CD14-positive monocyte (primary cell): ENCODE data around the gene LETM1. TPM values are rescaled to one million over a fixed set of nuclear protein-coding genes. Genes with fewer than 3 reads are reported as not detected.
A peak's percentile ranks its signal among the peaks of the same experiment; 100 is the strongest.

Experiments used
- DNase-seq, 3 donors: peaks; one replicate each; pipeline ENCODE4 v3.0.0-alpha.2; 2011 to 2022
- H2AFZ ChIP-seq: 2 replicates; pipeline ENCODE4 v1.6.0; 2012; ENCODE audit warnings: mild to moderate bottlenecking, low read depth, low read length, inconsistent platforms; ENCODE audit not compliant: insufficient read depth, poor library complexity, severe bottlenecking
- H3K27ac ChIP-seq, 2 donors: 1 replicate in 1 of 2; 2 replicates in 1 of 2; pipeline ENCODE4 v1.5.1; 2012 to 2013; ENCODE audit warnings: low read length in 2 of 2, control low read depth in 1 of 2, inconsistent platforms in 1 of 2, low read depth in 1 of 2, mild to moderate bottlenecking in 1 of 2
- H3K27me3 ChIP-seq, 2 donors: one replicate each; pipeline versions ENCODE4 v1.6.0 to v1.6.1; 2011 to 2013; ENCODE audit warnings: low read length in 2 of 2; ENCODE audit not compliant: control insufficient read depth in 2 of 2, insufficient read depth in 2 of 2
- H3K36me3 ChIP-seq, 2 donors: replicated peaks in 1 of 2; 1 replicate in 1 of 2; 2 replicates in 1 of 2; pipeline versions ENCODE4 v1.5.1 to v1.6.1; 2012 to 2013; ENCODE audit warnings: low read length in 2 of 2, control low read depth in 1 of 2, inconsistent platforms in 1 of 2, mild to moderate bottlenecking in 1 of 2; ENCODE audit not compliant: insufficient read depth in 2 of 2, control insufficient read depth in 1 of 2
- H3K4me1 ChIP-seq, 2 donors: 1 replicate in 1 of 2; 2 replicates in 1 of 2; pipeline versions ENCODE4 v1.5.1 to v1.6.1; 2012 to 2013; ENCODE audit warnings: low read length in 2 of 2, control low read depth in 1 of 2, inconsistent platforms in 1 of 2, mild to moderate bottlenecking in 1 of 2, moderate library complexity in 1 of 2; ENCODE audit not compliant: insufficient read depth in 2 of 2, control insufficient read depth in 1 of 2
- H3K4me2 ChIP-seq: replicated peaks from 2 replicates; pipeline ENCODE3; 2012; ENCODE audit warnings: low read length, moderate library complexity, mild to moderate bottlenecking; ENCODE audit not compliant: poor library complexity, severe bottlenecking; ENCODE audit errors: extremely low read depth
- H3K4me3 ChIP-seq, 3 experiments: fragments of 200-600 bp in 1 of 3; sonication (generic) in 1 of 3; replicated peaks in 1 of 3; 1 replicate in 2 of 3; 2 replicates in 1 of 3; pipeline ENCODE4 v1.5.1; 2011 to 2013; ENCODE audit warnings: low read length in 3 of 3, mild to moderate bottlenecking in 3 of 3, control low read depth in 2 of 3, low read depth in 2 of 3, inconsistent platforms in 1 of 3, moderate library complexity in 1 of 3
- H3K79me2 ChIP-seq: 2 replicates; pipeline ENCODE4 v1.6.0; 2012; ENCODE audit warnings: mild to moderate bottlenecking, control low read depth, inconsistent platforms, low read length, moderate library complexity; ENCODE audit not compliant: insufficient read depth
- H3K9ac ChIP-seq: 2 replicates; pipeline ENCODE4 v1.6.0; 2017; ENCODE audit warnings: low read length, mild to moderate bottlenecking; ENCODE audit not compliant: insufficient read depth, poor library complexity, severe bottlenecking
- H3K9me3 ChIP-seq, 2 donors: replicated peaks in 1 of 2; 1 replicate in 1 of 2; 2 replicates in 1 of 2; pipeline versions ENCODE4 v1.5.1 to v1.6.1; 2012 to 2013; ENCODE audit warnings: low read length in 2 of 2, control low read depth in 1 of 2; ENCODE audit not compliant: control insufficient read depth in 1 of 2, insufficient read depth in 1 of 2
- H4K20me1 ChIP-seq: 2 replicates; pipeline ENCODE4 v1.6.0; 2012; ENCODE audit warnings: mild to moderate bottlenecking, low read length, control low read depth, moderate library complexity; ENCODE audit not compliant: insufficient read depth
- H3K27ac Mint-ChIP-seq, 7 donors: one replicate each; pipeline ENCODE4 v1.8.0; 2020; ENCODE audit warnings: mild to moderate bottlenecking in 7 of 7, mixed read lengths in 7 of 7, moderate library complexity in 6 of 7, inconsistent platforms in 2 of 7
- H3K27me3 Mint-ChIP-seq, 3 donors: one replicate each; pipeline ENCODE4 v1.8.0; 2021 to 2022; ENCODE audit warnings: low read depth in 3 of 3, mild to moderate bottlenecking in 3 of 3, mixed read lengths in 3 of 3, moderate library complexity in 3 of 3, inconsistent platforms in 1 of 3
- H3K36me3 Mint-ChIP-seq, 2 donors: one replicate each; pipeline ENCODE4 v1.8.0; 2020; ENCODE audit warnings: mixed read lengths in 2 of 2, inconsistent platforms in 1 of 2, mild to moderate bottlenecking in 1 of 2
- H3K4me1 Mint-ChIP-seq: one replicate; pipeline ENCODE4 v1.8.0; 2020; ENCODE audit warnings: mild to moderate bottlenecking, mixed read lengths
- H3K4me3 Mint-ChIP-seq, 2 donors: one replicate each; pipeline ENCODE4 v1.8.0; 2020; ENCODE audit warnings: mild to moderate bottlenecking in 2 of 2, mixed read lengths in 2 of 2, moderate library complexity in 1 of 2
- H3K9me3 Mint-ChIP-seq, 7 donors: one replicate each; pipeline ENCODE4 v1.8.0; 2020 to 2022; ENCODE audit warnings: mixed read lengths in 7 of 7, mild to moderate bottlenecking in 6 of 7, moderate library complexity in 6 of 7, inconsistent platforms in 2 of 7
- CTCF ChIP-seq: fragments of 200-600 bp; IDR thresholded peaks from one replicate; pipeline ENCODE4 v1.8.0; 2022; ENCODE audit warnings: antibody characterized with exemption, mild to moderate bottlenecking
- WGBS: methylation state at CpG from one replicate; pipeline ENCODE4 v1.1.5; 2013; ENCODE audit warnings: missing lambda C conversion rate; ENCODE audit not compliant: insufficient coverage; 5-methylcytosine and 5-hydroxymethylcytosine counted together
- intact Hi-C, 2 donors: fragments of 100-400 bp; cut with micrococcal nuclease; formaldehyde crosslinking; loops; one replicate each; pipeline versions ENCODE4 v1.15.0 to v1.15.1; 2023
- polyA plus RNA-seq, 3 donors: library from polyadenylated mRNA; depleted of rRNA in 1 of 3; unstranded in 2 of 3; stranded (reverse) in 1 of 3; fragments of 300-500 nt in 2 of 3; fragments of >200 nt in 1 of 3; fragmentation: Illumina TruSeq in 2 of 3; gene quantifications; 1 replicate in 2 of 3; 2 replicates in 1 of 3; pipeline ENCODE4 v1.2.3, GENCODE V29; 2012 to 2021

The LETM1 gene
- polyA plus RNA-seq, 3 donors: 6.2 to 18.6 (median 9.0) TPM

- H3K27ac Mint-ChIP-seq: peak overlapping the region in 2 of 7 donors; percentile 47 to 56
- peaks cover 46 to 76% of the 10 kb centered on the region in 2 donors for H3K36me3 ChIP-seq
- H3K4me2 ChIP-seq: no peak overlapping the region
- peaks cover 4% of the 10 kb centered on the region for H3K4me1 Mint-ChIP-seq
- H3K9ac ChIP-seq: no peak overlapping the region
- no peaks in the 10 kb centered on the region for H3K4me1 ChIP-seq
- no peak overlapping the region for H3K4me3 ChIP-seq
- TF ChIP-seq CTCF: no peak
- peaks cover 0 to 2% (median 0%) of the 10 kb centered on the region in 7 donors for H3K9me3 Mint-ChIP-seq
- peaks cover 0 to 1% (median 0%) of the 10 kb centered on the region in 3 donors for H3K27me3 Mint-ChIP-seq
- H3K27me3 ChIP-seq: no peaks in the 10 kb centered on the region
- no peak overlapping the region for H3K27ac ChIP-seq
- WGBS: 30% methylated on average over 2 of the region's 8 CpGs
- no peaks in the 10 kb centered on the region for H3K9me3 ChIP-seq
- H3K4me3 Mint-ChIP-seq: no peak overlapping the region
- peaks cover 67 to 74% of the 10 kb centered on the region in 2 donors for H3K36me3 Mint-ChIP-seq
- intact Hi-C loops: no loop called here
- H3K79me2 ChIP-seq: no peaks in the 10 kb centered on the region
- no peak overlapping the region for H2AFZ ChIP-seq
- no peak for DNase-seq
- H4K20me1 ChIP-seq: no peaks in the 10 kb centered on the region
Observed at GRCh38 chr4:1830642-1831228, 25.2 kb downstream of the LETM1 start.

GRCh38 chr4:1830234-1830633 is 25.7 kb downstream of the LETM1 start:
- H3K27ac Mint-ChIP-seq: peak overlapping the region in 1 of 7 donors; percentile 49
- Histone ChIP-seq H3K9me3 (no peaks in the 10 kb centered on the region), H3K4me2 (no peak overlapping the region), H4K20me1 (no peaks in the 10 kb centered on the region), H3K36me3 (peaks cover 47 to 76% of the 10 kb centered on the region in 2 donors), H2AFZ (no peak overlapping the region), H3K9ac (no peak overlapping the region), H3K4me1 (no peaks in the 10 kb centered on the region), H3K79me2 (no peaks in the 10 kb centered on the region), H3K27ac (no peak overlapping the region), H3K4me3 (no peak overlapping the region), H3K27me3 (no peaks in the 10 kb centered on the region)
- H3K27me3 Mint-ChIP-seq: peaks cover 0 to 1% (median 0%) of the 10 kb centered on the region in 3 donors
- peaks cover 65 to 74% of the 10 kb centered on the region in 2 donors for H3K36me3 Mint-ChIP-seq
- H3K4me3 Mint-ChIP-seq: no peak overlapping the region
- TF ChIP-seq CTCF: no peak
- peaks cover 0 to 2% (median 0%) of the 10 kb centered on the region in 7 donors for H3K9me3 Mint-ChIP-seq
- intact Hi-C loops: no loop called here
- peaks cover 4% of the 10 kb centered on the region for H3K4me1 Mint-ChIP-seq
- DNase-seq: no peak
- WGBS: no CpG with 5 or more reads among the region's 3 CpGs
